ENCODE results near the gene LAMC2. TPM values are rescaled to one million over a fixed set of nuclear protein-coding genes. Genes with fewer than 3 reads are reported as not detected.

The LAMC2 gene
- total RNA-seq, 4 donors from 2014 or later: 24.2 to 46.5 (median 35.5) TPM

- Histone ChIP-seq H3K27me3 (no peaks in the 10 kb centered on the region), H3K4me3 (no peak overlapping the region), H3K27ac (peak overlapping the region; percentile 87), H3K4me1 (peaks cover 19% of the 10 kb centered on the region), H3K36me3 (peaks cover 10% of the 10 kb centered on the region), H3K9me3 (no peaks in the 10 kb centered on the region)
- no peak for DNase-seq (ENCODE audit: low spot score in 2 of 2)
- peak in 1 of 3 donors; percentile 19 for TF ChIP-seq POLR2AphosphoS5 (IDR thresholded peaks at IDR 0.05)
- TF ChIP-seq POLR2A (IDR thresholded peaks at IDR 0.05): no peak
- no peak for TF ChIP-seq CTCF (IDR thresholded peaks at IDR 0.05)
- no peak for TF ChIP-seq EP300 (IDR thresholded peaks at IDR 0.05)
- 69% methylated on average over 3 of the region's 3 CpGs for WGBS
These were observed 55.4 kb downstream of the LAMC2 start for GRCh38 chr1:183241471-183241870.

DNA sequence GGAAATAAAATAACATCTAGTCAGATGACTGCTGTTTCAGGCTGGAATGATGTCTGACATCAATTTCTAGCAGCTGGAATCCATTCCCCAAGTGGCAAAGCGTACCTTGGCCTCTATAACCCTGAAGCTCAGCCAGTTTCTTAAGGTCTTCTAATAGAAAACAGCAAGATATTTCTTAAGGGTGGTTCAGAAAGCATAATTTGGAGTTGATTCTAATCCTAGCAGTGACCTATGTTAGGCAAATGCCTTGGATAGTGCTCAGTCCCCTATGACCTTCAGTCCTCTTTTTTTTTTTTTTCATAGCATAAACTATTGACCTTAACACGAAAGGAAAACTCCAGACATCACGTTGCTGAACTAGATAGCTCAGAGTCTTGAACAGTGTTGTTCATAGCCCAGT is 56.5 kb downstream of the LAMC2 start:
- Histone ChIP-seq H3K9me3 (no peaks in the 10 kb centered on the region), H3K4me3 (no peak overlapping the region), H3K27ac (peak overlapping the region; percentile 87), H3K36me3 (peaks cover 10% of the 10 kb centered on the region), H3K27me3 (no peaks in the 10 kb centered on the region), H3K4me1 (peaks cover 19% of the 10 kb centered on the region)
- WGBS: 68% methylated on average over 3 of the region's 3 CpGs
- TF ChIP-seq EP300 (IDR thresholded peaks at IDR 0.05) (no peak), CTCF (IDR thresholded peaks at IDR 0.05) (no peak), POLR2AphosphoS5 (IDR thresholded peaks at IDR 0.05) (peak in 1 of 3 donors; percentile 51)
- no peak for DNase-seq (ENCODE audit: low spot score in 2 of 2)

- Histone ChIP-seq H3K27ac (peak overlapping the region; percentile 87), H3K27me3 (no peaks in the 10 kb centered on the region), H3K9me3 (no peaks in the 10 kb centered on the region), H3K4me1 (peaks cover 19% of the 10 kb centered on the region), H3K36me3 (peaks cover 10% of the 10 kb centered on the region), H3K4me3 (no peak overlapping the region)
- peak in 1 of 2 donors; percentile 11 for TF ChIP-seq POLR2A (IDR thresholded peaks at IDR 0.05)
- TF ChIP-seq POLR2AphosphoS5 (IDR thresholded peaks at IDR 0.05): peak in 2 of 3 donors; percentile 74 to 90
- no peak for TF ChIP-seq CTCF (IDR thresholded peaks at IDR 0.05)
- no peak for TF ChIP-seq EP300 (IDR thresholded peaks at IDR 0.05)
- WGBS: 69% methylated on average over 5 of the region's 5 CpGs
- DNase-seq (ENCODE audit: low spot score in 2 of 2): peak; percentile 88 to 90
These were observed 57.3 kb downstream of the LAMC2 start for GRCh38 chr1:183243161-183244050.

- Histone ChIP-seq H3K4me3 (no peak overlapping the region), H3K27me3 (no peaks in the 10 kb centered on the region), H3K27ac (peak overlapping the region; percentile 87), H3K4me1 (peaks cover 19% of the 10 kb centered on the region), H3K9me3 (no peaks in the 10 kb centered on the region), H3K36me3 (peaks cover 6% of the 10 kb centered on the region)
- TF ChIP-seq POLR2AphosphoS5 (IDR thresholded peaks at IDR 0.05) (peak; percentile 89 to 99 (median 93)), CTCF (IDR thresholded peaks at IDR 0.05) (no peak)
- DNase-seq (ENCODE audit: low spot score in 2 of 2): peak; percentile 90 to 91
- WGBS: 67% methylated on average over 1 of the region's 1 CpG
These were observed 58.4 kb downstream of the LAMC2 start for GRCh38 chr1:183244466-183244865.

- peaks cover 4% of the 10 kb centered on the region for H3K36me3 ChIP-seq
- no peaks in the 10 kb centered on the region for H3K27me3 ChIP-seq
- H3K9me3 ChIP-seq: no peaks in the 10 kb centered on the region
- peaks cover 13% of the 10 kb centered on the region for H3K4me1 ChIP-seq
- no peak for DNase-seq (ENCODE audit: low spot score in 2 of 2)
- H3K4me3 ChIP-seq: no peak overlapping the region
- WGBS: 85% methylated on average over 3 of the region's 3 CpGs
- TF ChIP-seq POLR2A (IDR thresholded peaks at IDR 0.05): no peak
- TF ChIP-seq EP300 (IDR thresholded peaks at IDR 0.05): no peak
- no peak for TF ChIP-seq POLR2AphosphoS5 (IDR thresholded peaks at IDR 0.05)
- no peak for TF ChIP-seq CTCF (IDR thresholded peaks at IDR 0.05)
- H3K27ac ChIP-seq: no peak overlapping the region
These were observed 59.3 kb downstream of the LAMC2 start for GRCh38 chr1:183245357-183245756.
